Loucy (cell line): ENCODE data around the gene TENT4A.
A peak's percentile ranks its signal among the peaks of the same experiment; 100 is the strongest.

Experiments used
- H2AFZ ChIP-seq: fragments of 200-600 bp; sonication (generic); 2 replicates; pipeline ENCODE4 v1.6.0; 2016; ENCODE audit warnings: antibody characterized with exemption, mild to moderate bottlenecking, low read length, moderate library complexity
- H3F3A ChIP-seq: fragments of 200-600 bp; 2 replicates; pipeline ENCODE4 v1.6.0; 2016; ENCODE audit warnings: antibody characterized with exemption, low read depth, mild to moderate bottlenecking
- H3K27me3 ChIP-seq: fragments of 200-600 bp; sonication (generic); 2 replicates; pipeline ENCODE4 v1.6.1; 2014; ENCODE audit warnings: low read length, mild to moderate bottlenecking; ENCODE audit not compliant: insufficient read depth, poor library complexity, severe bottlenecking
- H3K36me3 ChIP-seq: fragments of 200-600 bp; sonication (generic); 2 replicates; pipeline ENCODE4 v1.6.1; 2016; ENCODE audit warnings: low read length; ENCODE audit not compliant: insufficient read depth
- H3K4me1 ChIP-seq: fragments of 200-600 bp; sonication (generic); 2 replicates; pipeline ENCODE4 v1.5.1; 2014; ENCODE audit warnings: low read length, mild to moderate bottlenecking; ENCODE audit not compliant: insufficient read depth, poor library complexity, severe bottlenecking
- H3K4me2 ChIP-seq: fragments of 200-600 bp; sonication (generic); 2 replicates; pipeline ENCODE4 v1.6.0; 2014; ENCODE audit warnings: antibody characterized with exemption, low read length, low read depth, mild to moderate bottlenecking; ENCODE audit not compliant: poor library complexity, severe bottlenecking
- H3K4me3 ChIP-seq: fragments of 200-600 bp; sonication (generic); 2 replicates; pipeline ENCODE4 v1.5.1; 2014; ENCODE audit warnings: low read length, mild to moderate bottlenecking, mixed read lengths; ENCODE audit not compliant: poor library complexity, severe bottlenecking
- H3K79me2 ChIP-seq: fragments of 200-600 bp; sonication (generic); 2 replicates; pipeline ENCODE4 v1.6.1; 2014; ENCODE audit warnings: low read length; ENCODE audit not compliant: insufficient read depth
- H3K9ac ChIP-seq: fragments of 200-600 bp; sonication (generic); 2 replicates; pipeline ENCODE4 v1.6.0; 2014; ENCODE audit warnings: mild to moderate bottlenecking, low read depth, low read length, moderate library complexity; ENCODE audit not compliant: poor library complexity, severe bottlenecking
- H3K9me2 ChIP-seq: fragments of 200-600 bp; sonication (generic); replicated peaks from 2 replicates; pipeline ENCODE4 v1.6.1; 2016; ENCODE audit warnings: low read depth, low read length, mixed read lengths
- H3K9me3 ChIP-seq: fragments of 200-600 bp; sonication (generic); 2 replicates; pipeline ENCODE4 v1.6.1; 2014; ENCODE audit warnings: mild to moderate bottlenecking, antibody characterized with exemption, low read length, low read depth; ENCODE audit not compliant: insufficient read depth
- H4K20me1 ChIP-seq: fragments of 200-600 bp; sonication (generic); 2 replicates; pipeline ENCODE4 v1.6.0; 2014; ENCODE audit warnings: antibody characterized with exemption, low read length, mild to moderate bottlenecking; ENCODE audit not compliant: insufficient read depth, poor library complexity, severe bottlenecking
- EZH2phosphoT487 ChIP-seq: fragments of 200-600 bp; IDR thresholded peaks from 2 replicates; pipeline ENCODE4 v1.6.1; 2018; ENCODE audit warnings: antibody characterized with exemption, mild to moderate bottlenecking, moderate library complexity, borderline replicate concordance
- TF ChIP-seq, protein P1 (sequence below): fragments of 200-600 bp; sonication (generic); conservative IDR thresholded peaks from 2 replicates; pipeline ENCODE4 v1.5.1; 2014; ENCODE audit warnings: mild to moderate bottlenecking, antibody characterized with exemption, low read length

TENT4A gene

DNA sequence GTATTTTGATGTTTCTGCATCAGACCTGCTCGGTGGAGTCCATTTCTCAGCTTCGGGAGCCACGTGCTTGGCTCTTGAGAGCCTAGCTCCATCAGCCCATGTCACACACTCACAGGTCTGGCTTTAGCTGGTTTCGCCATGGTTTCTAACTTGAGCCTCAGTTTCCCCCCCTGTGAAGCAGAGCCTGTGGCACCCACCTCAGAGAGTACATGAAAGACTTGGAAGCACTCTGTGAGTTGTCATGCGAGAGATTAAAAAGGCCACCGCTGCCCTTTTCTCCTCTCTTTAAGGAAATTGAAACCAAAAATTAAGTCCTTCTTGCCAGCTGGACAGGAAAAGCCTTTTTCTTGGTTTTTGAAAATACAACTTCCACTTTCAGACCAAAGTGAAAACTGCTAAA, 8.8 kb downstream of the TENT4A start:
- Histone ChIP-seq H4K20me1 (peaks cover 90% of the 10 kb centered on the region), H3F3A (no peaks in the 10 kb centered on the region; the same call in 1 of the 2 replicates), H3K36me3 (peaks cover 45% of the 10 kb centered on the region; the same call in 1 of the 2 replicates), H3K4me3 (peak overlapping the region; percentile 64), H3K9ac (peak overlapping the region; percentile 29), H3K9me3 (no peaks in the 10 kb centered on the region), H3K9me2 (no peaks in the 10 kb centered on the region), H2AFZ (no peak overlapping the region), H3K27me3 (no peaks in the 10 kb centered on the region), H3K79me2 (peaks cover 100% of the 10 kb centered on the region), H3K4me2 (peak overlapping the region; percentile 73), H3K4me1 (peaks cover 45% of the 10 kb centered on the region)
- TF ChIP-seq, protein P1, sequence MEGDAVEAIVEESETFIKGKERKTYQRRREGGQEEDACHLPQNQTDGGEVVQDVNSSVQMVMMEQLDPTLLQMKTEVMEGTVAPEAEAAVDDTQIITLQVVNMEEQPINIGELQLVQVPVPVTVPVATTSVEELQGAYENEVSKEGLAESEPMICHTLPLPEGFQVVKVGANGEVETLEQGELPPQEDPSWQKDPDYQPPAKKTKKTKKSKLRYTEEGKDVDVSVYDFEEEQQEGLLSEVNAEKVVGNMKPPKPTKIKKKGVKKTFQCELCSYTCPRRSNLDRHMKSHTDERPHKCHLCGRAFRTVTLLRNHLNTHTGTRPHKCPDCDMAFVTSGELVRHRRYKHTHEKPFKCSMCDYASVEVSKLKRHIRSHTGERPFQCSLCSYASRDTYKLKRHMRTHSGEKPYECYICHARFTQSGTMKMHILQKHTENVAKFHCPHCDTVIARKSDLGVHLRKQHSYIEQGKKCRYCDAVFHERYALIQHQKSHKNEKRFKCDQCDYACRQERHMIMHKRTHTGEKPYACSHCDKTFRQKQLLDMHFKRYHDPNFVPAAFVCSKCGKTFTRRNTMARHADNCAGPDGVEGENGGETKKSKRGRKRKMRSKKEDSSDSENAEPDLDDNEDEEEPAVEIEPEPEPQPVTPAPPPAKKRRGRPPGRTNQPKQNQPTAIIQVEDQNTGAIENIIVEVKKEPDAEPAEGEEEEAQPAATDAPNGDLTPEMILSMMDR = no peak
- TF ChIP-seq EZH2phosphoT487 = no peak

DNA sequence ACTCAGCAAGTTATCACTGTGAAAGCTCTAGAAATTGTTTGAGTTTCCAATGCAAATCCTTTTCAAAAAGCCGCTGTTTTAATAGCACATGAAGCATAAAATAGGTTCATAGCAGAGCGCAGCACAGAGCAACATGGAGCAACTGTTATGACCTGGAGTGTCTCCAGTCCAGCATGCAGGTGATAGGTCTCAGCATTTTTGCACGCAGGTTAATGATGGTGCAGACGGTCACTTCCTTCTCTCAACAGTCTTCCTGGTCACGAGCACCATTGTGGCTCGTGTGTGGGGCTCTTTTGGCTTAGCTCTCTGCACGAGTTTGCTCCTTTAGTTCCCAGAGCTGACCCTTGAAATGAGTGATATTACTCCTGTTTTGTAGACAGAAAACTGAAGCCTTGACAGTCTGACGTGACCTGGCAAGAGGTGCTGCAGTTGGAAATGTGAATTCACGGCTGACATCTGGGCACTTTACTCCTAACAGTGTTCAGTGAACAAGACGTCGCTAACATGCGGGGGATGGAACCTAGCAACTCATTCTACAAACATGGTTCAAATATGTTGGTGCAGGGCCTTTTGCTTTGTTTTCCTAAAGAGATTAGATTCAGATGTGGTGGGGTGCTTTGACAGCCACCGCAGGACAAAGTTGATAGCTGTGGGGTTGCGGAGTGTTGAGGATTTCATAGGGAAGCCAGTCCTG, 10.0 kb downstream of the TENT4A start:
- peaks cover 90% of the 10 kb centered on the region for H4K20me1 ChIP-seq
- H3K79me2 ChIP-seq = peaks cover 100% of the 10 kb centered on the region
- peak overlapping the region; percentile 29 for H3K9ac ChIP-seq
- no peaks in the 10 kb centered on the region for H3K9me3 ChIP-seq
- no peak overlapping the region for H2AFZ ChIP-seq
- no peak for TF ChIP-seq EZH2phosphoT487
- TF ChIP-seq, protein P1 = no peak
- no peak overlapping the region for H3K4me3 ChIP-seq
- peak overlapping the region; percentile 73 for H3K4me2 ChIP-seq
- no peaks in the 10 kb centered on the region; the same call in 1 of the 2 replicates for H3F3A ChIP-seq
- H3K36me3 ChIP-seq = peaks cover 45% of the 10 kb centered on the region; the same call in 1 of the 2 replicates
- no peaks in the 10 kb centered on the region for H3K27me3 ChIP-seq
- peaks cover 45% of the 10 kb centered on the region for H3K4me1 ChIP-seq
- no peaks in the 10 kb centered on the region for H3K9me2 ChIP-seq

DNA sequence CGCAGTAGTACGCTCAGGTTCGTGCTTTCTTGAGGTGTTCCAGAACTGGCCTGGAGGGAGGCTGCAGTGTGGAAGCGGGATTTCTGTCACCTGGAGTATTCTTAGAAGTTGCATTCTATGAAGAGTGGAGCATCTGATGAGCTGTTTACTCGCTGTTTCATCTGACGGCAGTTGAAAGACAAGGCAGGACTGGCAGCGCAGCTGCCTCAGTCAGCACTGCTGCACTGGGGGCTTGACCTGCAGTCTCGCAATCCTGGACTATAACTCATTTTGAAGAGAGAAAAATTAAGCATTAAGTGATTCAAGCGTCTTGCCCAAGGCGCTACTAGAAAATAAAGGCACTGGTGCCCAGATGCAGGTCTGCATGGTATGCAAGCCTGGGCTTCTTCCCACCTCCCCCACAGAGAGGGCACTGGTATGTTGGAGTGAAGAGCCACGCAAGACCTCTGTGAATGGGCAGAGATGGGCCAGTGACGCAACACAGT, 10.6 kb downstream of the TENT4A start:
- H3K9me3 ChIP-seq = no peaks in the 10 kb centered on the region
- H3K4me2 ChIP-seq = peak overlapping the region; percentile 73

More for the DNA sequence above, 10.6 kb downstream of the TENT4A start:
- Histone ChIP-seq H3K4me1 (peaks cover 45% of the 10 kb centered on the region), H2AFZ (no peak overlapping the region), H3K79me2 (peaks cover 100% of the 10 kb centered on the region), H3K9me2 (no peaks in the 10 kb centered on the region), H3K4me3 (no peak overlapping the region), H3K9ac (no peak overlapping the region), H4K20me1 (peaks cover 90% of the 10 kb centered on the region), H3F3A (peaks cover under 1% of the 10 kb centered on the region; the same call in 1 of the 2 replicates), H3K36me3 (peaks cover 40% of the 10 kb centered on the region; the same call in 1 of the 2 replicates), H3K27me3 (no peaks in the 10 kb centered on the region)
- no peak for TF ChIP-seq EZH2phosphoT487
- TF ChIP-seq, protein P1 = no peak
